Measurements from ENCODE around the gene DNAJC17. TPM values are rescaled to one million over a fixed set of nuclear protein-coding genes. Genes with fewer than 3 reads are reported as not detected.

DNAJC17 gene
- total RNA-seq, 1 donor from 2014 or later, result 59.2 TPM

- H3K4me3 ChIP-seq (ENCODE audit: low read depth, low read length), result no peak overlapping the region
- DNase-seq (ENCODE audit: low read depth), result peak; percentile 94
- TF ChIP-seq CTCF (IDR thresholded peaks at IDR 0.05; ENCODE audit: insufficient read depth, low read length, poor library complexity, severe bottlenecking), result no peak
- H3K27me3 ChIP-seq (ENCODE audit: control insufficient read depth, insufficient read depth, low read length), result no peaks in the 10 kb centered on the region
- peaks cover 2% of the 10 kb centered on the region for H3K36me3 ChIP-seq (ENCODE audit: control insufficient read depth, insufficient read depth, low read length)
Observed at GRCh38 chr15:40787344-40787841, 19.9 kb downstream of the DNAJC17 start.

- H3K4me3 ChIP-seq (ENCODE audit: low read depth, low read length), result no peak overlapping the region
- TF ChIP-seq CTCF (IDR thresholded peaks at IDR 0.05; ENCODE audit: insufficient read depth, low read length, poor library complexity, severe bottlenecking), result no peak
- no peaks in the 10 kb centered on the region for H3K36me3 ChIP-seq (ENCODE audit: control insufficient read depth, insufficient read depth, low read length)
- no peaks in the 10 kb centered on the region for H3K27me3 ChIP-seq (ENCODE audit: control insufficient read depth, insufficient read depth, low read length)
- DNase-seq (ENCODE audit: low read depth), result no peak
Observed at GRCh38 chr15:40785814-40786213, 21.5 kb downstream of the DNAJC17 start.

- no peak for DNase-seq (ENCODE audit: low read depth)
- TF ChIP-seq CTCF (IDR thresholded peaks at IDR 0.05; ENCODE audit: insufficient read depth, low read length, poor library complexity, severe bottlenecking), result no peak
- no peaks in the 10 kb centered on the region for H3K27me3 ChIP-seq (ENCODE audit: control insufficient read depth, insufficient read depth, low read length)
- no peaks in the 10 kb centered on the region for H3K36me3 ChIP-seq (ENCODE audit: control insufficient read depth, insufficient read depth, low read length)
- no peak overlapping the region for H3K4me3 ChIP-seq (ENCODE audit: low read depth, low read length)
Observed at GRCh38 chr15:40785164-40785563, 22.1 kb downstream of the DNAJC17 start.

GRCh38 chr15:40782609-40783227 is 24.6 kb downstream of the DNAJC17 start:
- peak; percentile 91 for TF ChIP-seq CTCF (IDR thresholded peaks at IDR 0.05; ENCODE audit: insufficient read depth, low read length, poor library complexity, severe bottlenecking)
- Histone ChIP-seq H3K27me3 (ENCODE audit: control insufficient read depth, insufficient read depth, low read length) (no peaks in the 10 kb centered on the region), H3K4me3 (ENCODE audit: low read depth, low read length) (no peak overlapping the region), H3K36me3 (ENCODE audit: control insufficient read depth, insufficient read depth, low read length) (peaks cover 5% of the 10 kb centered on the region)
- no peak for DNase-seq (ENCODE audit: low read depth)

- no peak for DNase-seq (ENCODE audit: low read depth)
- Histone ChIP-seq H3K27me3 (ENCODE audit: control insufficient read depth, insufficient read depth, low read length) (no peaks in the 10 kb centered on the region), H3K4me3 (ENCODE audit: low read depth, low read length) (no peak overlapping the region), H3K36me3 (ENCODE audit: control insufficient read depth, insufficient read depth, low read length) (peaks cover 9% of the 10 kb centered on the region)
- no peak for TF ChIP-seq CTCF (IDR thresholded peaks at IDR 0.05; ENCODE audit: insufficient read depth, low read length, poor library complexity, severe bottlenecking)
Observed at GRCh38 chr15:40776537-40777141, 30.6 kb downstream of the DNAJC17 start.

All from kidney epithelial cell (primary cell).